HCT116 (cell line): ENCODE measurements around the gene ADARB1. TPM values are rescaled to one million over a fixed set of nuclear protein-coding genes. Genes with fewer than 3 reads are reported as not detected.

Source experiments
- ATAC-seq: fragments of 200-7000 bp; cut with Tn5 transposase; 2 replicates; pipeline ENCODE4 v1.9.1; 2020; ENCODE audit warnings: mild to moderate bottlenecking, moderate library complexity
- BruUV-seq: library from RNA; stranded (reverse); fragments of 400-500 nt; replicated peaks from 2 replicates; lab custom pipeline; 2021; lab: Mats Ljungman, UMichigan
- CTCF ChIA-PET: fragments of 300-600 bp; sonication (Branson Sonifier 250); formaldehyde crosslinking; loops from one replicate; lab custom pipeline; 2021; ENCODE audit warnings: antibody characterized with exemption; lab: Charles Lee
- POLR2A ChIA-PET: fragments of 300-600, 350-600 bp; sonication (Branson Sonifier 250); formaldehyde crosslinking; loops from one replicate; lab custom pipeline; 2021; ENCODE audit warnings: antibody characterized with exemption; lab: Charles Lee
- RAD21 ChIA-PET, 2 experiments: fragments of 300-600 bp; sonication (Branson Sonifier 250); formaldehyde crosslinking; loops; one replicate each; lab custom pipeline; 2023; ENCODE audit warnings: low total read pairs in 2 of 2; ENCODE audit not compliant: uncharacterized antibody in 2 of 2, unreplicated experiment in 2 of 2, low non-redundant PET in 1 of 2; lab: Charles Lee
- DNase-seq: peaks from one replicate; pipeline ENCODE4 v3.0.0-alpha.2; 2010; ENCODE audit warnings: low read depth, low spot score
- H2AFZ ChIP-seq: fragments of 200-600 bp; shearing (Covaris generic), sonication (generic); 2 replicates; pipeline ENCODE4 v1.6.1; 2017; ENCODE audit warnings: low read depth, mixed run types, mixed read lengths, antibody characterized with exemption, low read length; ENCODE audit not compliant: poor library complexity, severe bottlenecking
- H3K27ac ChIP-seq: 2 replicates; pipeline ENCODE4 v1.5.1; 2012; ENCODE audit warnings: low read depth, low read length
- H3K27me3 ChIP-seq: fragments of 200-600 bp; sonication (generic); 2 replicates; pipeline ENCODE4 v1.6.1; 2016; ENCODE audit warnings: mixed run types, low read length, mixed read lengths; ENCODE audit not compliant: insufficient read depth
- H3K36me3 ChIP-seq, 2 experiments: fragments of 200-500 bp in 1 of 2; fragments of 200-600 bp in 1 of 2; sonication (Bioruptor generic) in 1 of 2; sonication (generic) in 1 of 2; 2 replicates each; pipeline versions ENCODE4 v1.5.1 to v1.6.1; 2014 to 2016; ENCODE audit warnings: low read length in 2 of 2, inconsistent platforms in 1 of 2, mixed read lengths in 1 of 2, mixed run types in 1 of 2; ENCODE audit not compliant: insufficient read depth in 2 of 2, control insufficient read depth in 1 of 2
- H3K4me1 ChIP-seq, 2 experiments: fragments of 200-600 bp in 1 of 2; sonication (generic) in 1 of 2; 2 replicates each; pipeline versions ENCODE4 v1.5.1 to v1.6.1; 2012 to 2017; ENCODE audit warnings: low read length in 2 of 2, inconsistent platforms in 1 of 2, mild to moderate bottlenecking in 1 of 2, mixed read lengths in 1 of 2, mixed run types in 1 of 2, moderate library complexity in 1 of 2; ENCODE audit not compliant: insufficient read depth in 2 of 2, control insufficient read depth in 1 of 2
- H3K4me2 ChIP-seq: fragments of 200-600 bp; sonication (generic); 2 replicates; pipeline ENCODE4 v1.6.1; 2017; ENCODE audit warnings: mixed run types, low read length, mixed read lengths
- H3K4me3 ChIP-seq, 2 experiments: fragments of 200-600 bp in 1 of 2; sonication (generic) in 1 of 2; replicated peaks in 1 of 2; 2 replicates each; pipeline ENCODE4 v1.5.1; 2011 to 2016; ENCODE audit warnings: low read length in 2 of 2, control low read depth in 1 of 2, low read depth in 1 of 2, mild to moderate bottlenecking in 1 of 2, mixed read lengths in 1 of 2, mixed run types in 1 of 2
- H3K79me2 ChIP-seq: fragments of 200-600 bp; sonication (generic); 2 replicates; pipeline ENCODE4 v1.6.1; 2017; ENCODE audit warnings: mild to moderate bottlenecking, mixed run types, low read length, moderate library complexity, mixed read lengths; ENCODE audit not compliant: insufficient read depth
- H3K9ac ChIP-seq: fragments of 200-600 bp; sonication (generic); 2 replicates; pipeline ENCODE4 v1.6.1; 2016; ENCODE audit warnings: low read length, mixed read lengths
- H3K9me2 ChIP-seq: fragments of 200-600 bp; sonication (generic), shearing (Covaris generic); 2 replicates; pipeline ENCODE4 v1.6.1; 2017; ENCODE audit warnings: mixed run types, mild to moderate bottlenecking, moderate library complexity; ENCODE audit not compliant: insufficient read depth
- H3K9me3 ChIP-seq, 2 experiments: fragments of 200-500 bp in 1 of 2; fragments of 200-600 bp in 1 of 2; sonication (Bioruptor generic) in 1 of 2; sonication (generic) in 1 of 2; 2 replicates each; pipeline ENCODE4 v1.6.1; 2014 to 2017; ENCODE audit warnings: low read length in 2 of 2, mixed read lengths in 2 of 2, inconsistent platforms in 1 of 2, low read depth in 1 of 2, mild to moderate bottlenecking in 1 of 2, mixed run types in 1 of 2, moderate library complexity in 1 of 2; ENCODE audit not compliant: control insufficient read depth in 1 of 2, insufficient read depth in 1 of 2
- H4K20me1 ChIP-seq: fragments of 200-600 bp; sonication (generic), shearing (Covaris generic); 2 replicates; pipeline ENCODE4 v1.6.1; 2017; ENCODE audit warnings: mixed run types, mild to moderate bottlenecking, moderate library complexity; ENCODE audit not compliant: insufficient read depth
- CBX3 ChIP-seq: IDR thresholded peaks from 2 replicates; pipeline ENCODE4 v1.6.1; 2012; ENCODE audit warnings: low read depth
- CEBPB ChIP-seq: IDR thresholded peaks from 2 replicates; pipeline ENCODE4 v1.6.1; 2012; ENCODE audit warnings: low read depth
- CTCF ChIP-seq, 3 experiments: fragments of 200-600 bp in 1 of 3; sonication (generic) in 1 of 3; IDR thresholded peaks in 2 of 3; conservative IDR thresholded peaks in 1 of 3; 2 replicates each; pipeline ENCODE4 v1.5.1; 2012 to 2017; ENCODE audit warnings: low read depth in 2 of 3, low read length in 2 of 3, antibody characterized with exemption in 1 of 3, borderline replicate concordance in 1 of 3, control low read depth in 1 of 3, mild to moderate bottlenecking in 1 of 3, mixed read lengths in 1 of 3, mixed run types in 1 of 3, moderate library complexity in 1 of 3; ENCODE audit not compliant: insufficient read depth in 1 of 3
- EGR1 ChIP-seq: IDR thresholded peaks from 2 replicates; pipeline ENCODE4 v1.6.1; 2012; ENCODE audit warnings: low read depth
- ELF1 ChIP-seq: IDR thresholded peaks from 2 replicates; pipeline ENCODE4 v1.6.1; 2012; ENCODE audit warnings: low read depth, borderline replicate concordance
- FOSL1 ChIP-seq: IDR thresholded peaks from 2 replicates; pipeline ENCODE4 v1.6.1; 2012; ENCODE audit warnings: low read depth
- JUND ChIP-seq: IDR thresholded peaks from 2 replicates; pipeline ENCODE4 v1.6.1; 2012
- POLR2A ChIP-seq: IDR thresholded peaks from 2 replicates; pipeline ENCODE4 v1.7.0; 2011; ENCODE audit warnings: borderline replicate concordance; ENCODE audit not compliant: insufficient read depth, insufficient read length; ENCODE audit errors: extremely low read depth
- SP1 ChIP-seq: IDR thresholded peaks from 2 replicates; pipeline ENCODE4 v1.6.1; 2012; ENCODE audit warnings: low read depth
- TCF7L2 ChIP-seq: IDR thresholded peaks from 2 replicates; pipeline ENCODE4 v1.7.0; 2011; ENCODE audit warnings: borderline replicate concordance, inconsistent platforms; ENCODE audit not compliant: insufficient read depth, insufficient read length; ENCODE audit errors: extremely low read depth
- ZBTB33 ChIP-seq: IDR thresholded peaks from 2 replicates; pipeline ENCODE4 v1.6.1; 2011; ENCODE audit warnings: mild to moderate bottlenecking, low read length, moderate library complexity; ENCODE audit not compliant: insufficient replicate concordance; ENCODE audit errors: extremely low read depth
- ZFX ChIP-seq: fragments of 450-650 bp; IDR thresholded peaks from 2 replicates; pipeline ENCODE4 v1.6.1; 2017
- ZNF274 ChIP-seq: fragments of 200-500 bp; sonication (Bioruptor generic); IDR thresholded peaks from 2 replicates; pipeline ENCODE4 v1.6.1; 2014; ENCODE audit warnings: mild to moderate bottlenecking, low read depth, low read length, inconsistent platforms
- intact Hi-C: fragments of 100-400 bp; cut with micrococcal nuclease; formaldehyde crosslinking; loops from 2 replicates; pipeline ENCODE4 v1.10.0; 2022
- total RNA-seq: library from RNA; stranded (reverse); gene quantifications from one replicate; pipeline ENCODE4 v1.2.1, GENCODE V29; 2021; ENCODE audit not compliant: unreplicated experiment

ADARB1 gene
- total RNA-seq, 1 experiment from 2014 or later: 13.5 TPM

GRCh38 chr21:45109831-45110492 is 35.6 kb downstream of the ADARB1 start (continued):
- TF ChIP-seq CTCF (IDR thresholded peaks at IDR 0.05 in 2 of 3, conservative IDR thresholded peaks at IDR 0.05 in 1 of 3; ENCODE audit: borderline replicate concordance in 1 of 3, insufficient read depth in 1 of 3, low read depth in 2 of 3, low read length in 2 of 3): no peak
- no peak for TF ChIP-seq POLR2A
- no peak for TF ChIP-seq CEBPB
- no peak for TF ChIP-seq ZNF274
- TF ChIP-seq TCF7L2: no peak
- no peak for TF ChIP-seq CBX3
- TF ChIP-seq FOSL1: no peak
- no peak for TF ChIP-seq EGR1
- TF ChIP-seq ELF1: no peak

- no peak for ATAC-seq
- RAD21 ChIA-PET: no interaction called here
- TF ChIP-seq ZNF274 (no peak), ZBTB33 (no peak), JUND (no peak), FOSL1 (no peak), SP1 (no peak), ZFX (no peak)
- no peak overlapping the region for H3K27ac ChIP-seq
- H3K36me3 ChIP-seq: no peaks in the 10 kb centered on the region
- no TSS peak for BruUV-seq
- H3K4me3 ChIP-seq: no peak overlapping the region
- no peaks in the 10 kb centered on the region for H3K9me3 ChIP-seq
- no peaks in the 10 kb centered on the region for H3K9me2 ChIP-seq
- no peaks in the 10 kb centered on the region for H3K27me3 ChIP-seq
- no peaks in the 10 kb centered on the region for H3K79me2 ChIP-seq
- POLR2A ChIA-PET: no interaction called here
- no peak for DNase-seq
- no peak overlapping the region for H3K9ac ChIP-seq
- CTCF ChIA-PET: interaction anchor here (1.7 kb wide), 1 partner anchor 9 kb away, joined by 4 read pairs; no protein-coding TSS in a partner anchor
- H3K4me2 ChIP-seq: no peak overlapping the region
- intact Hi-C loops: no loop called here
- H2AFZ ChIP-seq: no peak overlapping the region
- H4K20me1 ChIP-seq: no peaks in the 10 kb centered on the region
- no peaks in the 10 kb centered on the region for H3K4me1 ChIP-seq
Measured at GRCh38 chr21:45110873-45111624, 36.7 kb downstream of the ADARB1 start.
